Activated naive CD8-positive, alpha-beta T cell treated with anti-CD3 and anti-CD28 coated beads for 36 hours (primary cell): ENCODE measurements around the gene CCDC160. TPM values are rescaled to one million over a fixed set of nuclear protein-coding genes. Genes with fewer than 3 reads are reported as not detected.
"Not testable (repeated sequence)": the region's sequence is repeated elsewhere in the genome, so short reads cannot be mapped to it uniquely, and the experiment has no call there.

Experiments
- DNase-seq: peaks from one replicate; pipeline ENCODE4 v3.0.0; 2021
- H3K27ac Mint-ChIP-seq: one replicate; pipeline ENCODE4 v1.8.0; 2022; ENCODE audit warnings: mild to moderate bottlenecking, moderate library complexity, mixed read lengths
- H3K27me3 Mint-ChIP-seq: one replicate; pipeline ENCODE4 v1.8.0; 2022; ENCODE audit warnings: mild to moderate bottlenecking, mixed read lengths
- H3K36me3 Mint-ChIP-seq: one replicate; pipeline ENCODE4 v1.8.0; 2021; ENCODE audit warnings: mild to moderate bottlenecking, mixed read lengths
- H3K4me1 Mint-ChIP-seq: one replicate; pipeline ENCODE4 v1.8.0; 2021; ENCODE audit warnings: mixed read lengths
- H3K4me3 Mint-ChIP-seq: one replicate; pipeline ENCODE4 v1.8.0; 2022; ENCODE audit warnings: mild to moderate bottlenecking, moderate library complexity, mixed read lengths
- H3K9me3 Mint-ChIP-seq: one replicate; pipeline ENCODE4 v1.8.0; 2022; ENCODE audit warnings: mixed read lengths
- total RNA-seq, 2 experiments: library from RNA; stranded (reverse); gene quantifications; one replicate each; pipeline ENCODE4 v1.2.3, GENCODE V29; 2021

The CCDC160 gene
- total RNA-seq, 2 experiments from 2014 or later = 0.12 TPM; not detected in 1

- Mint-ChIP-seq H3K27me3 (peaks cover 8% of the 10 kb centered on the region), H3K4me3 (no peak overlapping the region), H3K4me1 (peaks cover 2% of the 10 kb centered on the region), H3K36me3 (no peaks in the 10 kb centered on the region), H3K9me3 (no peaks in the 10 kb centered on the region), H3K27ac (no peak overlapping the region)
- no peak for DNase-seq
Observed at GRCh38 chrX:134251241-134251640, 14.3 kb downstream of the CCDC160 start.

DNA sequence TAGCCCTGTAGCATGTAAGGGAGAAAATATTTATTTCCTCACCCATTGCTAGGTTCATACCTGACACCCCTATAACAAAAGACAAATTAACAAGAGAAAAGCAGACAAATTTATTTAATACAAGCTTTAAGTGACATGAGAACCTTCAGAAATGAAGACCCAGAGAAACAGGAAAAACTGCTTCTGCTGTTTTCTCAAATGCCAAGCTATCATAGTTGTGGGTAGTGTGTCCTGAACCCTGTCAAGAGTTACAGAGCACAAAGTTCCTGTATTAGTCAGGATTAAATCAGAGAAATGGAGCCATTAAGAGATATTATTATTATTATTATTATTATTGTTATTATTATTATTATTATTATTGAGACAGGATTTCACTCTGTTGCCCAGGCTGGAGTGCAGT, 17.5 kb downstream of the CCDC160 start:
- no peaks in the 10 kb centered on the region for H3K9me3 Mint-ChIP-seq
- no peak overlapping the region for H3K4me3 Mint-ChIP-seq
- no peak overlapping the region for H3K27ac Mint-ChIP-seq
- H3K36me3 Mint-ChIP-seq = no peaks in the 10 kb centered on the region
- peaks cover 2% of the 10 kb centered on the region for H3K4me1 Mint-ChIP-seq
- DNase-seq = no peak
- peaks cover 4% of the 10 kb centered on the region for H3K27me3 Mint-ChIP-seq

GRCh38 chrX:134255555-134255954, 18.6 kb downstream of the CCDC160 start:
- DNase-seq = no peak
- H3K27ac Mint-ChIP-seq = no peak overlapping the region
- H3K4me3 Mint-ChIP-seq = no peak overlapping the region
- H3K9me3 Mint-ChIP-seq = no peaks in the 10 kb centered on the region
- peaks cover 4% of the 10 kb centered on the region for H3K27me3 Mint-ChIP-seq
- no peaks in the 10 kb centered on the region for H3K36me3 Mint-ChIP-seq
- H3K4me1 Mint-ChIP-seq = peaks cover 2% of the 10 kb centered on the region

- Mint-ChIP-seq H3K4me3 (no peak overlapping the region), H3K36me3 (no peaks in the 10 kb centered on the region), H3K4me1 (peaks cover 2% of the 10 kb centered on the region), H3K27ac (no peak overlapping the region), H3K9me3 (no peaks in the 10 kb centered on the region), H3K27me3 (peaks cover 4% of the 10 kb centered on the region)
- DNase-seq = no peak
Observed at GRCh38 chrX:134256684-134257083, 19.7 kb downstream of the CCDC160 start.

DNA sequence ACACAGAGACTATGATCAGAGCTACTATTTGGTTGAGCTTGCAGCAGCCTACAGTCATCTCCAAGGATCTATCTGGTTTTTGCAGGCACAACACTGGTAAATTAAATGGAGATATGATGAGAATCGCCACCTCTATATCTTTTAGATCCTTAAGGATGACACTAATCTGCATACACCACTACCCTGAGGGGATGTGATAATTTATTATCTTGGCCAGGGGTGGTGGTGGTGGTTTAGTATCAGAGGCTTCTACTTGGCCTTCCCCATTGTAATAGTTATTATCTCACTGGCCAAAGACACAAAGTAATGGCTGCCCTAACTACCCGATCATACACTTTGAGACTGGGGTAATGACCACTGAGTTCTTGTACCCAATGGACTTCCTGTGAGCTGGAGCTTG, 21.2 kb downstream of the CCDC160 start:
- Mint-ChIP-seq H3K9me3 (no peaks in the 10 kb centered on the region), H3K27ac (no peak overlapping the region)

DNA sequence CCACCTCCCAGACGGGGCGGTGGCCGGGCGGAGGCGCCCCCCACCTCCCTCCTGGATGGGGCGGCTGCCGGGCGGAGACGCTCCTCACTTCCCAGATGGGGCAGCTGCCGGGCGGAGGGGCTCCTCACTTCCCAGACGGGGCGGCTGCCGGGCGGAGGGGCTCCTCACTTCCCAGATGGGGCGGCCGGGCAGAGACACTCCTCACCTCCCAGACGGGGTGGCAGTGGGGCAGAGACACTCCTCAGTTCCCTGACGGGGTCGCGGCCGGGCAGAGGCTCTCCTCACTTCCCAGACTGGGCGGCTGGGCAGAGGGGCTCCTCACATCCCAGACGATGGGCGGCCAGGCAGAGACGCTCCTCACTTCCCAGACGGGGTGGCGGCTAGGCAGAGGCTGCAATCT, 49.0 kb downstream of the CCDC160 start:
- H3K9me3 Mint-ChIP-seq, H3K27ac Mint-ChIP-seq: not testable (repeated sequence)

More for the DNA sequence above, 21.2 kb downstream of the CCDC160 start:
- Mint-ChIP-seq H3K4me1 (no peaks in the 10 kb centered on the region), H3K36me3 (no peaks in the 10 kb centered on the region), H3K4me3 (no peak overlapping the region), H3K27me3 (peaks cover 4% of the 10 kb centered on the region)
- no peak for DNase-seq

GRCh38 chrX:134287346-134287745, 50.4 kb downstream of the CCDC160 start:
- no peaks in the 10 kb centered on the region for H3K4me1 Mint-ChIP-seq
- peaks cover 1% of the 10 kb centered on the region for H3K9me3 Mint-ChIP-seq
- no peak overlapping the region for H3K4me3 Mint-ChIP-seq
- no peak for DNase-seq
- H3K27ac Mint-ChIP-seq = no peak overlapping the region
- H3K27me3 Mint-ChIP-seq = peaks cover 2% of the 10 kb centered on the region
- no peaks in the 10 kb centered on the region for H3K36me3 Mint-ChIP-seq

More for the DNA sequence above, 49.0 kb downstream of the CCDC160 start:
- not testable (repeated sequence) for H3K36me3 Mint-ChIP-seq, H3K27me3 Mint-ChIP-seq, H3K4me1 Mint-ChIP-seq, H3K4me3 Mint-ChIP-seq, DNase-seq

- peaks cover 1% of the 10 kb centered on the region for H3K36me3 Mint-ChIP-seq
- H3K9me3 Mint-ChIP-seq = peaks cover 8% of the 10 kb centered on the region
- no peak overlapping the region for H3K27ac Mint-ChIP-seq
- no peak for DNase-seq
- no peaks in the 10 kb centered on the region for H3K4me1 Mint-ChIP-seq
- no peak overlapping the region for H3K4me3 Mint-ChIP-seq
- peaks cover 5% of the 10 kb centered on the region for H3K27me3 Mint-ChIP-seq
Observed at GRCh38 chrX:134294548-134294947, 57.6 kb downstream of the CCDC160 start.

Other genes starting within 250 kb of the CCDC160 start
- gene PHF6, start 136.1 kb downstream of the CCDC160 start, total RNA-seq = 10 to 100 TPM; 70.3 to 74.9 TPM
- gene HPRT1, start 223.0 kb downstream of the CCDC160 start, total RNA-seq = 100 to 1,000 TPM; 109 to 111 TPM